ENCODE results near the gene DENND10.

DNA sequence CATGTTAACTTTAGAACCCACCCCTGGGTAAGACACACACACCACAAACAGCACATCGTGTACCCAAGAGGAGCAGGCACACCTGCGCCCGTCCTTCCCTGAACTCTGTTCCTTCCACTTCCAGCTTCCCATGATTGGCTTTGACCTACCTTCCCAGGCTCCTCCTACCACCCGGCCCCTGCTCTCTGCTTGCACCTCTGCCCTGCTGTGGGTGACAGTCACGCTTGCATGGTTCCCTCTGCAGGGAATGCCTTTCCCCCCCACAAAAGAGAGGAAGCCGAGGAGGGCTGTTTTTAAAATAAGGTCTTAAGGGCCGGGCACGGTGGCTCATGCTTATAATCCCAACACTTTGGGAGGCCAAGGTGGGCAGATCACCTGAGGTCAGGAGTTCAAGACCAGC lies 45.2 kb downstream of the DENND10 start:
- TF ChIP-seq, protein P1, sequence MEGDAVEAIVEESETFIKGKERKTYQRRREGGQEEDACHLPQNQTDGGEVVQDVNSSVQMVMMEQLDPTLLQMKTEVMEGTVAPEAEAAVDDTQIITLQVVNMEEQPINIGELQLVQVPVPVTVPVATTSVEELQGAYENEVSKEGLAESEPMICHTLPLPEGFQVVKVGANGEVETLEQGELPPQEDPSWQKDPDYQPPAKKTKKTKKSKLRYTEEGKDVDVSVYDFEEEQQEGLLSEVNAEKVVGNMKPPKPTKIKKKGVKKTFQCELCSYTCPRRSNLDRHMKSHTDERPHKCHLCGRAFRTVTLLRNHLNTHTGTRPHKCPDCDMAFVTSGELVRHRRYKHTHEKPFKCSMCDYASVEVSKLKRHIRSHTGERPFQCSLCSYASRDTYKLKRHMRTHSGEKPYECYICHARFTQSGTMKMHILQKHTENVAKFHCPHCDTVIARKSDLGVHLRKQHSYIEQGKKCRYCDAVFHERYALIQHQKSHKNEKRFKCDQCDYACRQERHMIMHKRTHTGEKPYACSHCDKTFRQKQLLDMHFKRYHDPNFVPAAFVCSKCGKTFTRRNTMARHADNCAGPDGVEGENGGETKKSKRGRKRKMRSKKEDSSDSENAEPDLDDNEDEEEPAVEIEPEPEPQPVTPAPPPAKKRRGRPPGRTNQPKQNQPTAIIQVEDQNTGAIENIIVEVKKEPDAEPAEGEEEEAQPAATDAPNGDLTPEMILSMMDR (IDR thresholded peaks at IDR 0.05), result no peak
- TF ChIP-seq POLR2A (IDR thresholded peaks at IDR 0.05), result no peak
